HG02970 (cell line): ENCODE data around the gene PID1.

Source experiments
- ATAC-seq: cut with Tn5 transposase; IDR thresholded peaks from one replicate; pipeline ENCODE4 v1.9.1; 2021; ENCODE audit warnings: mild to moderate bottlenecking, moderate library complexity, moderate number of reproducible peaks; ENCODE audit not compliant: unreplicated experiment, low FRiP score

PID1 gene

DNA sequence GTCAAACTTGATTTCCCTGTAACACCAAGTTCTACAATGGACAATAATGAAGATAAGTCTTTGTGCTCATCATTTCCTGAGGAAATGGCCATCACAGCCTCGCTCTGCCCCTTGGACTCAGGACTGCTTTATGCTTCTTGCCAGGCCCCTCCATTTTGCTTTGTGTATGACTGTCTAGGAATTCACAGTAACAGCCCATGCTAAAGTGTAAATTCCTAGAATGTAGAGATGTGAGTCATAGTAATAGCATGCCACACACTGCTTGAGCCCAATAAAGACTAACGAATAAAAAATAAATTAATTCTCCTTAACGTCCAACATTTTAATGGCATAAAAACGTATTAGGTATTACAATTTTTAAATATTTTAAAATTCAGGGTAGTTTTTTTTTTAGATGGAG lies 226.5 kb downstream of the PID1 start:
- no peak for ATAC-seq

DNA sequence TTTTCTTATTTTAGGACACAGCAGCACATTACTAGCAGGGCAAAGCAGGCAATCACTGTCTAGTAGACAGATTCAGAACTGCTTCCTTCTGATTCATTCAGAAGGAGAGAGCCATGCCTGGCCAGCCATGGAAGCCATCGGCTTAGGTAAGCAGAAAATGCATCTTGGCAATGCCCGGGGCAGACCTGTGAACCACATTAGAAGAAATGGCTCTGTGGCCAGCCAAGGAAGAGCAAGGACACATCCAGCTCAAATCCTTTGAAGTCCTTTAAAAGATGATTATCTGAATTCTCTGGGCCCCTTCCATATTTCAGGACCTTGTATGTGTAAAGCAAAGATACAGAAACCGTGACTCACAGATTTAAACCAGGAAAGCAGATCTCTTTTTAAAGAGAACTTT lies 227.4 kb downstream of the PID1 start:
- ATAC-seq = no peak

DNA sequence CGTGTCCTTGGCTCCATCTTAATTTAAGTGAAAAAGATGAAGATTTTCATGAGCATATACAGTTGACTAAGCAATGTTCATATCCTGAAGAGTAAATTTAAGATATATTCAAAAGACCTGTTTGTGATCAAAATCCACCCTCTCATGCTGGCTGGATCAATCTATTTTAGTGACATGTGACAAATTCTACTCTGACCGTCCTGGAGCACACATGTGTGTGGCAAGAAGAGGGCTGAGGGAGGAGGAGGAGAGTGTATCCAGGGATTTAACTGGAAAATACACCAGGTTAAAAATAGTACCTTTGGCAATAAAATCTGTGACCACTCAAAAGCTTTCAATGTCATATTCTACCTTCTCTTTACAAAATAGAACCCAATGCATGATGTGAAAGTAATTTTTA lies 228.7 kb downstream of the PID1 start:
- no peak for ATAC-seq

DNA sequence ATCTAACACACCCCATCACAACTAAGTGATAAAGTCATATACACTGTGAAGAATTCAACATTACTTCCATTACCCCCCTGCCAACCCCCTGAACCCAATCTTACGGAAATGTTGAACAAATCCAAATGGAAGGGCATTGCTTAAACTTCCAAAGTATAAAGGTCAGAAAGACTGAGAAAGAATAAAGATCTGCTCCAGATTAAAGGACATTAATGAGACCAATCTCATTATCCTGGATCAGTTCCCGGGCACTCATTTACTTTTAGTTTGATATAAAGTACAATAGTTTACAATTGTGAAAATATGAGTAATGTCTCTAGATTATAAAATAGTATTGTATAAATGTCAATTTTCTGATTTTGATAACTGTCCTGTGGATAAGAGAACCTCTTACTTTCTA lies 229.4 kb downstream of the PID1 start:
- ATAC-seq = no peak

DNA sequence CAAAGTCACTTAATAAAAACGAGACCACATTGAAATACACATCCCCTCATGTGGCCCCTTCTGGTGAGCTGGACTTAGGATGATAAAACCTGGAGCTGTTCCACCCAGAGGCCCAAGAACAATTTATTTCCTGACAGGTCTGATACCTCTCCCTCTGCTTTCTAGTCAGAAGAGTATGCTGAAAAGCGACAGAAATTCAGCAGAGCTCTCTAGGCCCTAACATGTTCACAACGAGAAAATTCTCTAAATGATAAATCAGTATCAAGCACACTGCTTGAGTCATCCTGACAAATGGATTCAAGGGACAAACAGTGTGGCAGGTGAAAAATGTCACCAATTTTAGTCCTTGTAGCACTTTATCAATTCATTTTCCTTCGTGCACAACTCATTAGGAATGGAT lies 233.5 kb downstream of the PID1 start:
- ATAC-seq = no peak

DNA sequence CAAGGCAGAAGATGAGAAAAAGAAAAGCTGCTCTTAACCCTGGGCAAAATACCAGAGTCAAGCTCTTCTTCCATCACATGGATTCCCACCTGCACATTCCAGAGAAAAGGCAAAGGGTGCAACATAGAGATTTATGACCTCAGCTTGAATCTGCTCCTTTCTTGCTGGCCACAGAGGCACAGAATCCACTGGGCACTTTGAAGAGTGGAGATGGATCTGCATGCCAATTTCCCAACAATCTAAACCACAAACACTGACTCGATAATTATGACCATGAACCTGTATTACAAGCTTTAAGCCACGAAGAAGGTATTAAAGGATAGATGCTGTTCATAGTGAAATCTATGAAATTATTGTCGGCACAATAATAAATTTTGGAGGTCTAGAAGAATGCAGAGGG lies 237.3 kb downstream of the PID1 start:
- no peak for ATAC-seq

DNA sequence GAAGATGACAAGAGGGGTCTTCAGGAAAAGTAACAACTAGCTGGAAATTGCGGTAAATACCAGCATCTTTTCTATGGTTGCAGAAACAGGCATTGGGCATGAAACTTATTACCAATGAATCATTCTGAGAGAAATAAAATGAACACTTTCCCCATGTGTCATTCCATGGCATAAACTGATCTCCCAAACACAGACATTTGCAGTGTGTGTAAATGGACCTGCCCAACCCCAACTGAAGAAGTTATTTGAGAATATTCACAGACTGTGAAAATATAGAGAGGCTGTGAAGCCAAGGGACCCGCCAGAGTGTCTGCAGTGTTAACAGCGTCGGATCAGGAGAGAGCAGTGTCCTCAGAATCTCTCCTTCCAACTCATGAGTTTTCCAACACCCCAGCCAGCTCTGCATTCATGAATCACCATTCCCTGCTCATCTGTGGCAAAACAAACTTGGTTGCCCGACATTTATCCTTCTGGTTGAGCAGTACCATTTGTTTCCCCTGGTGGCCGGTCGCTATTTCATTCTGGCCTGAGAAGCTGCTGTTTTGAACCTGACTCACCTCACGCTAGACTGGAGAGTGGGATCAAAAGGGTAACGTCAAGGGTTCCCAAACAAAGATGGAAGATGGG lies 238.4 kb downstream of the PID1 start:
- no peak for ATAC-seq

DNA sequence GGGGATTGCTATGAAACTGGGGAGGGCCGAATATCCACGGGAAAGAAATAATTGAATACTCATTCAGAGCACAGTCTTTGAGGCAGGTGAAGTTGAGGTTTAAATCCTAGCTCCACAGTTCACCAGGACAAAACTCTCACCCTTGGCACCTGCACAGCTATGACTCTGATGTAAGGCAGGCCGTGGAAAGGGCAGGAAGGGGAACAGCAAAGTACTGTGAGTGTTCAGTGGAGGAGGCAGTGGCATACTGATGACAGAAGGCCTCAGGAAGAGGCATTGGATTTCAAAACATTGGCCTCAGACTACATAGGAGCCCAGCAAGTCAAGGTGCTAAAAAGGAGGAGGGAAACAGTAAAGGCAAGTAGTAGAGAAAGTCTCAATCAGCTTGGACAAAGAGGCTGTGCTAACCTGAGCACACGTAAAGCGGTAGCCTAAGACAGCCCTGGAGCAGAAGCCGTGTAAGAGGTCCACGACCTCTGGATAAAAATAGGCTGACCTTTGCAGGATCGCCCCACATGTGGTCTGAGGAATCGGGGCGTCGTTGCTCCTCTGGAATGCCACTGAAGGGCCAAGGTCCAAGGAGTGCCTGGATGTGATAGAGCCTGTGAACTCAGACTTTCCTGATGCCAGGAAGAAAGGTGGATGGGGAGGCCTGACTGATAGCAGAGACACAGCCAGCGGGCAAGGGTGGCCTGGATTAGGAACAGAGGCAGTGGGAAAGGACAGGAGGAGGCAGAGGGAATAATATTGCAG lies 243.6 kb downstream of the PID1 start:
- ATAC-seq = no peak

DNA sequence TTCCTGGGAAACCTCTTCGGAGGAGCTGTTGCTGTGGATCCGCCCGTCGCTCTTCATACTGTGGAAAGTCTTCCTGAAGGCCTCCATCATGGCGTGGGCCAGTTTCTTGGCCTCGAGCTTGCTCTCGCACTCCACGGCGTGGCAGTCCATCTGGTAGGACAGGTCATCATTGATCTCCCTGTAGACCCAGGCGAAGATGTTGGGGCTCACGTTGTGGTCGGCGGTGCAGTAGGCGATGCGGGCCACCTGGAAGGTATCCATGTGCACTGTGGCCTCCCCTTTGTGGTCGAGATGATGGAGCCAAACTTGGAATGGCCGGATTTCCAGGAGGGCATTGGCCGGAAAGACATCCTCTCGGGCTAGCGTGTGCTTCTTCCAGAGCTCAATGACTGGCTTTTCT lies 245.4 kb downstream of the PID1 start:
- no peak for ATAC-seq

DNA sequence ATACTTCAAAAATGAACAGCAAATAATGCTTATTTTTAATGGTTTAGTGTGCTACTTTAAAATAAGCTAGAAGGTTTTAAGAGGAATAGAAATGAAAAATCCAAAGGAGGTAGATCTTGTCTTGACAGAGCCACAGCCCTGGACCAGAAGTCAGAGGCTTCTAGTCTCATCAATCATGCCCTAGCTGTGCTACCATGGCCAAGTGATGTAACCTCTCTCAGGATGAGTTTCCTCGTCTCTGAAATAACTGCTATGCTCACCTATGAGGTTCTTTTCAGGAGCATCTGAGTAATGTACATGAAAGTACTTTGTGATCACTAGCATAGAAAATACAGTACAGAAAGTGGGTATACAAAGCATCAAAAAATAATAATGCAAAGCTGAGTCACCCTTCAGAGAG lies 248.4 kb downstream of the PID1 start:
- ATAC-seq = no peak

DNA sequence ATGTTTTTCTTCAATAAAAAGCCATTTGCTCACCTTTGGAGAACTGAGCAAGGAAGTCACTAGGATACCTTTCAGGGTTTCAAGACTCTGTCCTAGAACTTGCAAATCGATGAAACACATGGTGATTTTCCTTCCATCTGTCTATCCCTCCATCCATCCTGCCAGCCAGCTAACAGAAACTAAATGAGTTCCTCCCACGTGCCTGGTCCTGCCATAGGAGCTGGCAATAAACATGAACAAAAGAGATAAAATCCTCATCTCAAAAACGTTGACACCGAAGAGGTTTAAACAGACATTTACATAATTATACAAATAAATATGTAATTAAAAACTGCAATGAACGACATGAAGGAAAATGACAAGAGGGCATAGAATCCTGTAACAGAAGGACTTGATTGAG lies 249.0 kb downstream of the PID1 start:
- no peak for ATAC-seq

DNA sequence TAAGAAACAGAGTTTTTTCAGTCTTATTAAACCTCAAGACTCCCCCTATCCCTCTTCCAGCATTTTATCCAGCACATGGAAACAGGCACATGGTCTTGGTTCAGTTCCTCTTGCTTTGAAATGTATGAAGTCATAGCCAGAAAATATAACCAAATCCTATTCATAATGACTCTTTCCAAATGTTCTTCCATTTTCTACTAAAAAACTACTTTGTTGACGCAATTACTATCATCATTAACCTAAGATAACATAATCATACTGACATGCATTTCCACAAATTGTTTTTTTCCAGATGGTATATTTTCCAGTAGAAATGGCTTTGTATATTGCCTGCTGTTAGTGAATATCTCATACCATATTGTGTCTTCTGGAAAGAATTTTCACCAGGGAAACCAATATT lies 261.3 kb downstream of the PID1 start:
- no peak for ATAC-seq

DNA sequence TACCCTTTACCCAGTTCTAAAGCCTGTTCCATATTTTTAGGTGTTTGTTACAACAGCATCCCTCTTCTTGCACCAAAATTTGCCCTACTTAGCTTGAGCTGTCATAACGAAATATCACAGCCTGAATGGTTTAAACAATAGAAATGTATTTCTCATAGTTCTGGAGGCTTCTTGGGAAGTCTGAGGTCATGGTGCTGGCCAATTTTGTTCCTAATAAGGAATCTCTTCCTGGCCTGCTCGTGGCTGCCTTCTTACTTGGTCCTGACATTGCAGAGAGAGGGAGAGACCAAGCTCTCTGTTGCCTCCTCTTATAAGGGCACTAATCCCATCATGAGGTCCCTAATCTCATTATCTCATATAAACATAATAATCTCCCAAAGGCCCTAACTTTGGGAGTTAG lies 267.8 kb downstream of the PID1 start:
- no peak for ATAC-seq

DNA sequence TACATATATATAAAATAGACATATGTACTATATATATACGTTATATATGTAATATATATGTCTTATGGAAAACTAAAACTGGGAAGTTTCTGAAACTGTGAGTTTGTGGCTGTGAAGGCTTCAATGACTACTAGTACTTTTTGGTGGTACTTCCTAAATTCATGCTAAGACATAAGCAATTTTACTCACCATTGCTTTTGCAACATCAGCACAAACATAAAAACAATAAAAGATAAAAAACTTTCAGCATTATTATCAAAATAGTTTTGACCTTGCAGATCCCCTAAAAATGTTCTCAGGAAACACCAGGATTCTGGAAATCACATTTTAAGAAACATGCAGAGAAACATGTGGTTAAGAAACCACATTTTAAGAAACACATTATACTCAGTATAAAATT lies 269.9 kb downstream of the PID1 start:
- ATAC-seq = no peak

DNA sequence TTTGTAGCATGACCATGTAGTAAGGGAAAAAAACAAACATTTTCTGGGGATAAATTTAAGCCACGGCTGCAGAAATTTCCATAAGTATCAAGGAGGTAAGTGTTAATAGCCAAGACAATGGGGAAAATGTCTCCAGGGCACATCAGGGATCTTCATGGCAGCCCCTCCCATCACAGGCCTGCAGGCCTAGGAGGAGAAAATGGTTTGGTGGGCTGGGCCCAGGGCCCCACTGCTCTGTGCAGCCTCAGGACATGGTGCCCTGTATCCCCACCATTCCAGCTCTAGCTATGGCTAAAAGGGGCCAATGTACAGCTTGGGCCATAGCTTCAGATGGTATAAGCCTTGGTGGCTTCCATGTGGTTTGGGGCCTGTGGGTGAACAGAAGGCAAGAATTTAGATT lies 271.8 kb downstream of the PID1 start:
- ATAC-seq = no peak

DNA sequence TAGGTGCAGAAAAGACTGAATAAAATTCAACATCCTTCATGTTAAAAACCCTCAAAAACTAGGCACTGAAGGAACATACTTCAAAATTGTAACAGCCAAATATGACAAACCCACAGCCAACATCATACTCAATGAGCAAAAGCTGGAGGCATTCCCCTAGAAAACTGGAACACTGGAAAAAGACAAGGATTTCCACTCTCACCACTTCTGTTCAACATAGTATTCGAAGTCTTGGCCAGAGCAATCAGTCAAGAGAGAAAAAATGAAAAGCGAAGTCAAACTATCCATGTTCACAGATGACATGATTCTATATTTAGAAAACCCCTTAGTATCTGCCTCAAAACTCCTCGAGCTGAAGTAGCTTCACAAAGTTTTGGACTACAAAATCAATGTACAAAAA lies 282.3 kb downstream of the PID1 start:
- no peak for ATAC-seq

DNA sequence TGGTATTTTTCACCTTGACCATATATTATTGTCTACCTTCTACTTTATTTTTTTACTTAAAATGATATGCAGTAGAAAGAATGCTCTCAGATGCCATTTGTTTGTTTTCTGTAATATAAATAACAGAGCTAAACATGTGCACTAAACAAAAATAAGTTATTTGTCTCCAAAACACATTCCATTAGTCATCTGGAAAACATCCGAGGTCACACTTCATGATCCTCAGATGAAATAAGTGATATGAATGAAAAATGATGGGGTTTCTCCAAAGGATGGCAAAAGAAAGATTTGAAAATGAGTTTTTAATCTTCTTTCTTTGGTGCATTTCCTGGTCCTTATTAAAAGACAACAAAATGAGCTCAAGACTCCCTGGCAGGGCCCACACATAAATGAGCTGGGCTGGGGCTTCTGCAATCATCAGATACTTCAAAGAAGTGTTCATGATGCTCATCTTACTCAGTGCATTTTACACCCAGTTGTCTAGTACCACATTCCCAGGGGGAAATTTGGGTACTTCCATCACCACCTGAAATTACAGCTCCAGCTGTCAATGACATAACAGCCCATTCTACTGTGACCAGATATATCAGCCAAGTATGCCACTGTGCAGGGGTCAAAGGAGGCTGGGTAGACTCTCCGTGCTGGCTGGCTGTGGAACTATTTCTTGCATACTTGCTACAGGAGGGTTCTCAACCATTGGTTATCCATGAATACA lies 283.5 kb downstream of the PID1 start:
- no peak for ATAC-seq

DNA sequence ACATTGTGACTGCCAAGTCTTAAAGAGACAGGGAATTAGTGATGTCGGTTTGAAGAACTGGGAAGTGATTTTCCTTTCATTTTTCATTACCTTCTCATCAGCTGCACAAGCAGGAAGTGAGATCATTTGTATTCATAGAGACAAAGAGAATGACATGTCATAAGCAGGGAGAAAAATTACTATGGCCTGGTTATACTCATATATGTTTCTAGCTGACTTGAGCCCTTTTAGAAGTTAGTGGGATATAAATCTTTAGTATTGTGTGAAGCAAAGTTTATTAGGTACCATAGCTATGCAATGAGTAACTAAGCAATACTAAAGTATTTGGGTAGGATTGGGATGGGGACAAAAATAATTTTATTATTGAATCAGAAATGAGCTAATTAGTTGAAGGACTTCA lies 284.1 kb downstream of the PID1 start:
- no peak for ATAC-seq

DNA sequence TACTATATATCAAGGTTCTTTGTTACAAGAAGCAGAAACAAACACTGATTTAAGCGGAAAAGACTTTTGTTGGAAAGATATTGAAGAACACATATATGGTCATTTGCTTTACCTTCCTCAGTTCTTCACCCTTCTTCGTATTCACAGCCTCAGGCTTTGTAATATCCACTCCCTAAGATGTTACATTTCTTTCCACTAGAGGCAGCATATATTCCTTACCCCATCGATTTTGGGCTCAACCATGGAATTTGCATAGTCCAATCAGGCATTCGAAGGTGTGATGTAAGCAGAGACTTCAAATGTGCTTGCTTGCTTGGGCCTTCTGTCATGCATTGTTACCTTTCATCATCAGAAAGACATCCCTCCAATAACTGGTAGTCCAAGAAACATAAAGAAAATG lies 287.4 kb downstream of the PID1 start:
- ATAC-seq = no peak

DNA sequence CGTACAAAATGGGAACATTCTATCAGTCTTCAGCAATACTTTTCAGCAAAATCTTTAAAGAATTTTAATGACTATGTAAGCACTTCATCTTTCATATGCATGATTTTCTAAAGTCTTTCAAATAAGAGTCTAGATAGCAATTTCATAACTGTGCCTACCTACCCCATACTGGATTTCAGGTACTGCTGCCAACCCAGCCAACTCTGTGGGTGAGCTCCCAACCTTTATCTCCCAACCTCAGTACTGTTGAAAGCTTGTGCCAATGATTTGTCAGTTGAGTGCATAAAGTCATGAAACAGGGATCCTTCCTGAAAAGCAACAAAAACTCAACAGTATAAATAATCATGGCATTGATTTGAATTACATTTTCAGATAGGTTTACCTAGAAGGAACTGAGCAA lies 296.9 kb downstream of the PID1 start:
- ATAC-seq = no peak
